ENCODE results near the gene ASS1.
"Not testable (repeated sequence)": the region's sequence is repeated elsewhere in the genome, so short reads cannot be mapped to it uniquely, and the experiment has no call there.

The ASS1 gene

DNA sequence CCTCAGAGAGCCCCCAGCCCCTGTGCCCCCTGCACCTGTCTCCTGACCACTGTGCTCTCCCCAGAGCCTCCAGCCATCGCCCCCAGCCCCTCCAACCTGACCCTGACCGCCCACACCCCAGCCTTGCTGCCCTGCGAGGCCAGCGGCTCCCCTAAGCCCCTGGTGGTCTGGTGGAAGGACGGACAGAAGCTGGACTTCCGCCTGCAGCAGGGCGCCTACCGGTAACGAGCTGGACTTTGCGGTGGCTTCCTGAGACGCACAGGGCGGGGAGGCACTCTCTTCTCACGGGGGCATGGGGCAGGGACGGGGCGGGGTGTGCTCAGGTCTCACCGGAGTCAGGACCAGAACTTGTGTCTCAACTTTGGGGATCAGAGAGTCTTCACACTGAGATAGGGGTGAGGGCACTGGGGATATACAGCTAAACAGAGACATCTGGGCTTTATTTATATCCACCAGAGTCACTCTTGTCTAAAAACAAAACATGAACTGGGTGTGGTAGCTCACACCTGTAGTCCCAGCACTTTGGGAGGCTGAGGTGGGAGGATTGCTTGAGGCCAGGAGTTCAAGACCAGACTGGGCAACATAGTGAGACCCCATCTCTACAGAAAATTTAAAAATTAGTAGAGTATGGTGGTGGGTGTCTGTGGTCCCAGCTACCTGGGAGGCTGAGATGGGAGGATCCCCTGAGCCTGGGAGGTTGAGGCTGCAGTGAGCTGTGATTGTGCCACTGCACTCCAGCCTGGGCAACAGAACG lies 46.1 kb upstream of the ASS1 start:
- H3K4me3 ChIP-seq (ENCODE audit: low read depth in 1 of 2, low read length in 2 of 2), result no peak overlapping the region
- H2AFZ ChIP-seq (ENCODE audit: low read depth, low read length), result no peak overlapping the region
- no peak overlapping the region for H3K4me2 ChIP-seq (ENCODE audit: insufficient read depth, low read length)
- TF ChIP-seq, protein P1, sequence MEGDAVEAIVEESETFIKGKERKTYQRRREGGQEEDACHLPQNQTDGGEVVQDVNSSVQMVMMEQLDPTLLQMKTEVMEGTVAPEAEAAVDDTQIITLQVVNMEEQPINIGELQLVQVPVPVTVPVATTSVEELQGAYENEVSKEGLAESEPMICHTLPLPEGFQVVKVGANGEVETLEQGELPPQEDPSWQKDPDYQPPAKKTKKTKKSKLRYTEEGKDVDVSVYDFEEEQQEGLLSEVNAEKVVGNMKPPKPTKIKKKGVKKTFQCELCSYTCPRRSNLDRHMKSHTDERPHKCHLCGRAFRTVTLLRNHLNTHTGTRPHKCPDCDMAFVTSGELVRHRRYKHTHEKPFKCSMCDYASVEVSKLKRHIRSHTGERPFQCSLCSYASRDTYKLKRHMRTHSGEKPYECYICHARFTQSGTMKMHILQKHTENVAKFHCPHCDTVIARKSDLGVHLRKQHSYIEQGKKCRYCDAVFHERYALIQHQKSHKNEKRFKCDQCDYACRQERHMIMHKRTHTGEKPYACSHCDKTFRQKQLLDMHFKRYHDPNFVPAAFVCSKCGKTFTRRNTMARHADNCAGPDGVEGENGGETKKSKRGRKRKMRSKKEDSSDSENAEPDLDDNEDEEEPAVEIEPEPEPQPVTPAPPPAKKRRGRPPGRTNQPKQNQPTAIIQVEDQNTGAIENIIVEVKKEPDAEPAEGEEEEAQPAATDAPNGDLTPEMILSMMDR (IDR thresholded peaks at IDR 0.05; ENCODE audit: borderline replicate concordance, extremely low read depth, low read length, poor library complexity, severe bottlenecking), result no peak
- no peak for TF ChIP-seq EZH2 (IDR thresholded peaks at IDR 0.05; ENCODE audit: borderline replicate concordance, low read depth, low read length, severe bottlenecking)
- H3K9ac ChIP-seq (ENCODE audit: low read depth, low read length), result no peak overlapping the region
- no peak overlapping the region for H3K27ac ChIP-seq (ENCODE audit: low read length)
- H3K4me1 ChIP-seq (ENCODE audit: insufficient read depth, low read length), result no peaks in the 10 kb centered on the region
- H4K20me1 ChIP-seq (ENCODE audit: insufficient read depth, low read length), result no peaks in the 10 kb centered on the region
- H3K36me3 ChIP-seq (ENCODE audit: insufficient read depth, low read length), result no peaks in the 10 kb centered on the region
- no peaks in the 10 kb centered on the region for H3K9me3 ChIP-seq (ENCODE audit: insufficient read depth, low read length, severe bottlenecking)
- H3K79me2 ChIP-seq (ENCODE audit: insufficient read depth, low read length), result no peaks in the 10 kb centered on the region
- DNase-seq (no peak), ATAC-seq (ENCODE audit: insufficient read depth, low read depth) (no peak)
- H3K27me3 ChIP-seq (ENCODE audit: insufficient read depth, low read length, poor library complexity), result no peaks in the 10 kb centered on the region

DNA sequence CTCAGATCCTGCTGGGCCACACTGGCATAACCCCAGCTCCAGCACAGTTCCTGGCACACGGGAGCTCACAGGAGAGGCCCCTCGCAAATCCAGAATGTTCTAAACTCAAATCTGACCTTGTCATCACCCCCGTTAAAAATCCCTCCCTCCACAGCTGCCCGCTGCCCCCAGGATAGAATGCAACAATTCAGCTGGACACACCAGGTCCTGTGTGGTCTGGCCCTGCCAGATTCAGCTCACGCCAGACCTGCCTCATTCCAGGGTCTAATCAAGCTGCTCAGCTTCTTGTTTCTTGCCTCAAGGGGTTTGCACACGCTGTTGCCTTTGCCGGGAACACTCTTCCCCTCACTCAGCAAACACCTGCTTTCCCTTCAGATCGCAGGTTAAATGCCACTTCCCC lies 45.0 kb upstream of the ASS1 start:
- Histone ChIP-seq H3K27me3 (ENCODE audit: insufficient read depth, low read length, poor library complexity) (no peaks in the 10 kb centered on the region), H3K9ac (ENCODE audit: low read depth, low read length) (no peak overlapping the region), H4K20me1 (ENCODE audit: insufficient read depth, low read length) (no peaks in the 10 kb centered on the region), H3K79me2 (ENCODE audit: insufficient read depth, low read length) (no peaks in the 10 kb centered on the region), H3K9me3 (ENCODE audit: insufficient read depth, low read length, severe bottlenecking) (no peaks in the 10 kb centered on the region), H3K4me1 (ENCODE audit: insufficient read depth, low read length) (no peaks in the 10 kb centered on the region), H3K27ac (ENCODE audit: low read length) (no peak overlapping the region), H3K4me3 (ENCODE audit: low read depth in 1 of 2, low read length in 2 of 2) (no peak overlapping the region), H2AFZ (ENCODE audit: low read depth, low read length) (no peak overlapping the region), H3K4me2 (ENCODE audit: insufficient read depth, low read length) (no peak overlapping the region), H3K36me3 (ENCODE audit: insufficient read depth, low read length) (no peaks in the 10 kb centered on the region)
- ATAC-seq (ENCODE audit: insufficient read depth, low read depth), result no peak
- no peak for DNase-seq
- TF ChIP-seq, protein P1 (IDR thresholded peaks at IDR 0.05; ENCODE audit: borderline replicate concordance, extremely low read depth, low read length, poor library complexity, severe bottlenecking), result no peak
- TF ChIP-seq EZH2 (IDR thresholded peaks at IDR 0.05; ENCODE audit: borderline replicate concordance, low read depth, low read length, severe bottlenecking), result no peak

DNA sequence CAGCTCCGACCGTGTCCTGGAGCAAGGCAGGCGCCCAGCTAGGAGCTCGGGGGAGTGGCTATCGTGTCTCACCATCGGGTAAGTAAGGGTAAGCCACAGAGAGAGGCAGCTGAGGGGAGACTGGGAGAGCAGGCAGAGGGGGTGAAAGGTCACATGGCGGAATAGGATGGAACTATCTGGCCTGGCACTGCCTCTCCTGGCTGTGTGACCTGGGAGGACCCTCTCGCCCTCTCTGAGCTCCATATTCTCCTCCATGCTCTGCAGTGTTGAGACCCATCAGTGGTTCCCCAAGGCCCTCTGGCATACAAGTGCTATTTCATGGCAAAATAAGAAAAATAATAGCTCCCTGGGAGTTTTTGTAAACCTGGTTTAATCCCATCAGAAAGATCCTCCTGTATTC lies 43.9 kb upstream of the ASS1 start:
- no peak for TF ChIP-seq EZH2 (IDR thresholded peaks at IDR 0.05; ENCODE audit: borderline replicate concordance, low read depth, low read length, severe bottlenecking)
- TF ChIP-seq, protein P1 (IDR thresholded peaks at IDR 0.05; ENCODE audit: borderline replicate concordance, extremely low read depth, low read length, poor library complexity, severe bottlenecking), result no peak
- H3K9ac ChIP-seq (ENCODE audit: low read depth, low read length), result no peak overlapping the region
- no peak overlapping the region for H3K4me2 ChIP-seq (ENCODE audit: insufficient read depth, low read length)
- no peak for ATAC-seq (ENCODE audit: insufficient read depth, low read depth)
- H3K27me3 ChIP-seq (ENCODE audit: insufficient read depth, low read length, poor library complexity), result no peaks in the 10 kb centered on the region
- no peak for DNase-seq
- H4K20me1 ChIP-seq (ENCODE audit: insufficient read depth, low read length), result no peaks in the 10 kb centered on the region
- H3K79me2 ChIP-seq (ENCODE audit: insufficient read depth, low read length), result no peaks in the 10 kb centered on the region
- H2AFZ ChIP-seq (ENCODE audit: low read depth, low read length), result no peak overlapping the region
- H3K36me3 ChIP-seq (ENCODE audit: insufficient read depth, low read length), result no peaks in the 10 kb centered on the region
- no peak overlapping the region for H3K4me3 ChIP-seq (ENCODE audit: low read depth in 1 of 2, low read length in 2 of 2)
- H3K9me3 ChIP-seq (ENCODE audit: insufficient read depth, low read length, severe bottlenecking), result no peaks in the 10 kb centered on the region
- no peak overlapping the region for H3K27ac ChIP-seq (ENCODE audit: low read length)
- H3K4me1 ChIP-seq (ENCODE audit: insufficient read depth, low read length), result no peaks in the 10 kb centered on the region

DNA sequence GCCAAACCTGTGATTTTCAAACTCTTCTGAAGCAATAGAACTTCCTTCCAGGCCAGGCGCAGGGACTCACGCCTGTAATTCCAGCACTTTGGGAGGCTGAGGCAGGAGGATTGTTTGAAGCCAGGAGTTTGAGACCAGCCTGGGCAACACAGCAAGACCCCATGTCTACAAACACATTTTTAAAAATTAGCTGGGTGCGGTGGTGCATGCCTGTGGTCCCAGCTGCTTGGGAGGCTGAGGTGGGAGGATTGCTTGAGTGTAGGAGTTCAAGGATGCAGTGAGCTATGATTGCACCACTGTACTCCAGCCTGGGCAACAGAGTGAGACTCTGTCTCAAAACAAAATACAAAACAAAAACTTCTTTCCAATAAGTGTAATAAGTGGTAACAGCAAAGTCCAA lies 43.0 kb upstream of the ASS1 start:
- ATAC-seq (ENCODE audit: insufficient read depth, low read depth); H4K20me1 ChIP-seq (ENCODE audit: insufficient read depth, low read length); H3K4me3 ChIP-seq (ENCODE audit: low read depth in 1 of 2, low read length in 2 of 2); H3K27ac ChIP-seq (ENCODE audit: low read length); H3K9me3 ChIP-seq (ENCODE audit: insufficient read depth, low read length, severe bottlenecking); H3K4me1 ChIP-seq (ENCODE audit: insufficient read depth, low read length); DNase-seq; H2AFZ ChIP-seq (ENCODE audit: low read depth, low read length); H3K9ac ChIP-seq (ENCODE audit: low read depth, low read length); H3K27me3 ChIP-seq (ENCODE audit: insufficient read depth, low read length, poor library complexity); H3K4me2 ChIP-seq (ENCODE audit: insufficient read depth, low read length); H3K79me2 ChIP-seq (ENCODE audit: insufficient read depth, low read length); H3K36me3 ChIP-seq (ENCODE audit: insufficient read depth, low read length): not testable (repeated sequence)
